Activated CD8-positive, alpha-beta memory T cell treated with anti-CD3 and anti-CD28 coated beads for 1 hour (primary cell): ENCODE data around the gene DUSP16.
"Not testable (repeated sequence)": the region's sequence is repeated elsewhere in the genome, so short reads cannot be mapped to it uniquely, and the experiment has no call there.

Experiments used
- DNase-seq, 2 donors: peaks; one replicate each; pipeline ENCODE4 v3.0.0-alpha.2; 2020; ENCODE audit warnings: low read depth in 1 of 2; ENCODE audit errors: extremely low read depth in 1 of 2

Gene DUSP16

GRCh38 chr12:12521888-12522287 is 40.8 kb downstream of the DUSP16 start:
- no peak for DNase-seq

GRCh38 chr12:12521044-12521485 is 41.6 kb downstream of the DUSP16 start:
- no peak for DNase-seq

- no peak for DNase-seq
These were observed 42.4 kb downstream of the DUSP16 start for GRCh38 chr12:12520273-12520672.

GRCh38 chr12:12519354-12519998 is 43.2 kb downstream of the DUSP16 start:
- DNase-seq: no peak

- no peak for DNase-seq
These were observed 43.7 kb downstream of the DUSP16 start for GRCh38 chr12:12518919-12519318.

- DNase-seq: no peak
These were observed 44.2 kb downstream of the DUSP16 start for GRCh38 chr12:12518464-12518845.

GRCh38 chr12:12513416-12514006 is 49.2 kb downstream of the DUSP16 start:
- no peak for DNase-seq

GRCh38 chr12:12511895-12512711 is 50.6 kb downstream of the DUSP16 start:
- no peak for DNase-seq

- no peak for DNase-seq
These were observed 51.5 kb downstream of the DUSP16 start for GRCh38 chr12:12511021-12511783.

GRCh38 chr12:12510551-12510950 is 52.1 kb downstream of the DUSP16 start:
- DNase-seq: no peak

- no peak for DNase-seq
These were observed 52.5 kb downstream of the DUSP16 start for GRCh38 chr12:12510141-12510540.

GRCh38 chr12:12508612-12509011 is 54.1 kb downstream of the DUSP16 start:
- DNase-seq: no peak

GRCh38 chr12:12507121-12507520 is 55.5 kb downstream of the DUSP16 start:
- DNase-seq: no peak

- no peak for DNase-seq
These were observed 56.2 kb downstream of the DUSP16 start for GRCh38 chr12:12506496-12506890.

- DNase-seq: no peak
These were observed 56.8 kb downstream of the DUSP16 start for GRCh38 chr12:12505544-12506495.

GRCh38 chr12:12503384-12504078 is 59.1 kb downstream of the DUSP16 start:
- DNase-seq: no peak

GRCh38 chr12:12502815-12503151 is 59.9 kb downstream of the DUSP16 start:
- no peak for DNase-seq

- DNase-seq: not testable (repeated sequence)
These were observed 60.4 kb downstream of the DUSP16 start for GRCh38 chr12:12502130-12502814.

- DNase-seq: no peak
These were observed 61.5 kb downstream of the DUSP16 start for GRCh38 chr12:12501121-12501520.
